Stimulated activated CD8-positive, alpha-beta memory T cell treated with anti-CD3 and anti-CD28 coated beads, Interleukin-7, amount 100 ng/mL, for 24 hours (primary cell): ENCODE data around the gene FHIT.
A peak's percentile ranks its signal among the peaks of the same experiment; 100 is the strongest.

Experiments
- DNase-seq: peaks from one replicate; pipeline ENCODE4 v3.0.0-alpha.2; 2020; ENCODE audit warnings: low read depth

Gene FHIT

DNA sequence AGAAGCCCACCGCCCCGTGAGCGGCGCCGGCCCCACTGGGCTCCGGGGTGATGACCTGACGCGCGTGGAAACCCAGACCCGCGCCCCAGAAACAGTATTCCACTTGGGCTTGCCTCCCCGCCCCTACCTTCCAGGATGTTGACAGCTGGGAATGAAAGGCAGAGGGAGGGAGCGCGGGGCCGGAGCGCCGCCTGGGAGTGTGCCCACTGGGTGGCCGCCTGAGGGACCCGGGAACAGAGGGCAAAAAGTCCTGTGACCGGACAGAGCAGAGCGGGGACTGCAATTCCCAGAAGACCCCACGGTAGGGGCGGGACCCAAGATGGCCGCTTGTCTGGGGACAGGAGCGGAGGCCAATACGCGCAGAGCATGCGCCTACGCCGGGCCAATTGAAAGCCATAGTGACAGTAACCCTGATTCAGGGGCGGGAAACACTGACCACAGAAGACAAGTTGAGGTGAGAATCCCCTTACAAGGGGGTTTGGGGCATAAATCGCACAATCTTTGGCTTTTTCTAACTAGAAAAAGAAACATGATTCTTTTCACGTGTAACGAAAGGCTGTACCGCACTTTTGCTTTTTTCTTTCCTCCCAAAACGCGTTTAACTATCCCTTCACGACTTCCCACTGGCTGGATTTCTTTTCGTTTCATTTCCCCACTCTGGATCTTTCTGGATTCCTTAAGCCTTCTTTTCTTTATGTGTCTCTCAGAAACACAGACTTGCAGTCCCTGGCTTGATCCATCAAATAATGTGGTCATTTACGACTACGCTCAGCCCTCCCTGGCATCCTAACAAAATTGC, at the start of gene FHIT:
FHIT (minus strand) TSS at position 279 of the 799 bp plus-strand sequence.
- peak; percentile 86 for DNase-seq

DNA sequence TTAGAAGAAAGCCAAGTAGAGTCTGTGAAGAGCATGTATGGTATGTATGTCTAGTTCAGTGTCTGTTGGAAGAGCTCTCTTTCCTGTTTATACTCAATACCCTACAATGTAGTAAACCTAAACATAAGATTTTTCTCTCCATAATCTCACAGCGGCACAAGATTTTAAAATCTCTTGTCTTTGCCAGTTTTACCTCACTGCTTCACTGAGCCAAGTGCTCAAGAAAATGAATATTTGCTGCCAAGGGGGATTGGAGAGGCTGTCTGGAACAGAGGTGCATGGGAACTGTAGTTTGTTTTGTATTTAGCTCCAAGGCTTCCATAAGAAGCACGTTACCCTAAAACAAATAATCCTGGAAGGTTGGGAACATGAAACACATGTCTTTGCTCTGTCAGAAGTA, 49.5 kb upstream of the FHIT start:
- DNase-seq: no peak

DNA sequence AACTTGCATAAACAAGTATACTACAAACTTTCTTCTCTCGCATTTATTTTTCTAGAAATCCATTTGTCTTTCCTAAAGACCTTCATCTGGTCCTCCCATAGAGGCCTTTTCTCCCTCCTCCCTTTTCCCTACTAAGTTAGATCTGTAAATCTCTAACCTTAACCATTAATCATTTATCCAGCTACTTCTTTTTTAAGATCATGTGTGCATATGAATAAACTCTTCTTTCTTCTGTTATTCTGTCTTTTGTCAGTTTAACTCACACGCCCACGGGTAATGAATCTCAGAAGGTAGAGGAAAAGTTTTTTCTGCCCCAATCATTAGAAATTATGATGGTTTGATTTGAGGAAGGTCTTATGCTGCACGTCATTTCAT, 48.7 kb upstream of the FHIT start:
- DNase-seq: no peak

DNA sequence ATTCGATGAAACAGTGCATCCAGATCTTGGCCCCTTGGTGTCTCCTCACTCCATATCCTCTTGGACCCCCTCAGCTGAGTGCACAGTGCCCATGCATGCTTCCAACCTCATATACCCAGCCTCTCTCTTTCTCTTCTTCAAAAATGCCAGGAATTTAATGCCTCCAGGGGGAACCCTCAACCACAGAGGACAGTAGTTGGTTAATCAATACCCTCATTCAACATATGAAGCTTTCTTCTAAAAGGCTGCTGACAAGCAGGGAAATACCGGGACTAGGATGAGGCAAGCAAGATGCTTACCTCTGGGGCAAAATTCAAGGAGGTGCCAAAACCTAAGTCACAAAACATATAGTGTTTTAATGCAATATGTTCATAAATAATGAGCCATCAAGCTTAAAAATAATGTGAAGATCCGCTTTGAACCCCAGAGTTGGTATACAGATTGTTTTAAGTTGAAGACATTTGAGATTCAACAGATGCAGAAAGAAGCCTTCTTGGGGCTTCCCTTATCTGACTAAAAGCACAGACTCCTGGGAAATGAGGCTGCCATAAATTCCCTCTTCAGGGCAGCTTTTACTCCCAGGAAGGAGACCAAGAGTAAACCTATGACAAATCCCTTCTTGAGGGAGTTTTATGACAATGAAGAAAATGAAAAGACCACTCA, 48.2 kb upstream of the FHIT start:
- no peak for DNase-seq

DNA sequence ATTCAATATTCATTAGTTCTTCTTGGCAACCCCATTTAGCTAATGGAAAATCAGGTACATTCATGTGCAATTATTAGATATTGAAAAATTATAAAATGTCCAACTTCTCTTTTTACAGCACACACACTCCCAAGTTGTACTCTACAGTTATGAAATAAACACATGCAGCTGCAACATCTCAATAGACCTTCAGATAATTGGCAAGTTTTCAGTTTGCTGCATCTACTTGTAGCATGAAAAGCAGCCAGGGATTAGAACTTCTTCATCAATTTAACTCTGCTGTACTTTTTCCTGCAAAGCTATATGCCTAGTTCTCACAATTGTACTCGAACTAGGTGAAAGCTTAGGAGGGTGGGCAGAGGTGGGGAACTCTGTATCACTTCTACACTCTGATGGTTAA, 46.6 kb upstream of the FHIT start:
- no peak for DNase-seq

DNA sequence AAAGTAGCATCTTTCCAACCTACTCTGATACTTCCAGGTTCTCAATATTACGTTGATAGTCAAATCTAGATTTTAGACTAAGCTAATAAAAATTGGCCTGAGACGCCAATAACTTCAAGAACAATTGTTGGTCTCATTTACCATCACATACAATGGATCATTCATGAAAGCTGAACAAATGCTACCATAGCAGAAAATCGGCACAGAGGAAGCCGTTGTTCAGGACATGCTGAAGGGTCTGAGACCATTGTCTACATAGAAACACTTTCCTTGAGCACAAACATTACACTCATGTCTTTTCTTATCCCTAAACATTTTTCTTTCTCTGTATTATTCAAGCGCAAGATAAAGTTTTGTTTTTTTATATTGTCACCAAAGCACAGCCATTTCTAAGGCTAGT, 37.2 kb upstream of the FHIT start:
- DNase-seq: no peak

DNA sequence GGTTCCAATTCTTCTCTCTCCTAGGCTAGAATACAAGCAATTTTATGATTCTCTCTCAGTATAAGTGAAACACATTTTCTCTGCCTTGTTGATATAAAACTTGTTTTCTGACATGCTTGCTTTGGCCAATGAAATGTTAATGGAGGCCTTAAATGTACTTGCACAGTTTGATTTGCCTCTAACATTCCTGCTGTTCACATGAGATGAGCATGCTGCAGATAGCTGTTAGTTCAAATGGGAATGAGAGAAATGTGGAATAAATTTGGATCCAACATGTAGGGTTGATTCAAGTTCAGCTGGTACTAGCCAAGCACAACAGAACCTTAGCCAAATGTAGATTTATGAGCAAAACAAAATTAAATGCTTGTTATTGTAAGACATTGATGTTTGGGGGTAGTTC, 32.6 kb upstream of the FHIT start:
- no peak for DNase-seq

DNA sequence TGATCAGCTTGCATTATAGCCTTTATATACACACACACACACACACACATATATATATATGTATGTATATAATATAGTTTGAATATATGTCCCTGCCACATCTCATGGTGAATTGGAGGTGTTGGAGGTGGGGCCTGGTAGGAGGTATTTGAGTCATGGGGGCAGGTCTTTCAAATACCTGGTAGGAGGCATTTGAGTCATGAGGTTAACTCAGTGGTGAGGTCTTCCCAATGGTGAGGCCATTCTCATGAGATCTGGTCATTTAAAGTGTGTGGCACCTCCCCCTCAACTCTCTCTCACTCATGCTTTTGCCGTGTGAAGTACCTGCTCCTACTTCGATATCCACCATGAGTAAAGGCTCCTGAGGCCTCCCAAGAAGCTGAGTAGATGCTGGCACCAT, 27.5 kb upstream of the FHIT start:
- no peak for DNase-seq

DNA sequence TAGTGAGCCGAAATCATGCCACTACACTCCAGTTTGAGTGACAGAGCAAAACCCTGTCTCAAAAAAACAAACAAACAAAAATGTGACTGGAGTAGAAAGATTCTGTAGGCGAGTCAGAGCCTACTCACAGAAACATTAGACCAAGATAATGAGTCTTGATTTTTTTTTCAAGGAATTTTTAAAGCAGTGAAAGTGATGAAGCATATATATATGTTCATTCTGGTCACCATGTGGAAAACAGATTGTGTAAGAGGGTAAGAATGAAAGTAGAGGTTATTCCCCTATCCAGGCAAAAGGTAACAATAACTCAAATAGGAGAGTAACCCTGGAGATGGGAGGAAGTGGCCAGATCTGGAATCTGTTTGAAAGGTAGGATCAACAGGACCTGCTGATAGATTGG, 26.2 kb upstream of the FHIT start:
- no peak for DNase-seq

DNA sequence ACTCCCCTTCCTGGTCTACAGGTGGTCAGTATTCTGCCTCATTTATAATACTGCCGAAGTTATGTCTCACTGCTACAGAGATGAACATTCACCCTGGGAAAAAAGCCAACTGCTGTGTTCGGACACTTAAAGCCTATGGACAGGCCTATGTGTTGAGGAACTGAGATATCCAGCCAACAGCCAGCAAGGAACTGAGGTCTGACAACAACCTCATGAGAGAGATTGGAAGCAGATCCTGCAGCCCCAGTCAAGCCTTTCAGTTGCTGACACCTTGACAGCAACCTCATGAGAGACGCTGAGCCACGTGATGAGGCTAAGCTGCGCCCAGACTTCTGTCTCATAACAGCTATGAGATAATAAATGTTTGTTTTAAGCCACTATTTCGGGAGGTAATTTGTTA, 18.2 kb upstream of the FHIT start:
- no peak for DNase-seq

DNA sequence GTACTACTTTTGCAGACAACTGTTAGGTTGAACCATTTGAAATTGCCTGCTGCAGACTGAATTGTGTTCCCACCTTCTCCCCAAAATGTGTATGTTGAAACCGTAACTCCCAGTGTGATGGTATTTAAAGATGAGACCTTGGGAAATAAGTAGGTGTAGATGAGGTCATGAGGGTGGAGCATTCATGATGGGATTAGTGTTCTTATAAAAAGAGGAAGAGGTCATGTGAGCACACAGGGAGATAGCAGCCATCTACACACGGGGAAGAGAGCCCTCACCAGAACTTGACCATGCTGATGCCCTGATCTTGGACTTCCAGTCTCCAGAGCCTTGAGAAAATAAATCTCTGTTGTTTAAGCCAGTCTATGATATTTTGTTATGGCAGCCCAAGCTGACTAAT, 17.4 kb upstream of the FHIT start:
- DNase-seq: no peak

DNA sequence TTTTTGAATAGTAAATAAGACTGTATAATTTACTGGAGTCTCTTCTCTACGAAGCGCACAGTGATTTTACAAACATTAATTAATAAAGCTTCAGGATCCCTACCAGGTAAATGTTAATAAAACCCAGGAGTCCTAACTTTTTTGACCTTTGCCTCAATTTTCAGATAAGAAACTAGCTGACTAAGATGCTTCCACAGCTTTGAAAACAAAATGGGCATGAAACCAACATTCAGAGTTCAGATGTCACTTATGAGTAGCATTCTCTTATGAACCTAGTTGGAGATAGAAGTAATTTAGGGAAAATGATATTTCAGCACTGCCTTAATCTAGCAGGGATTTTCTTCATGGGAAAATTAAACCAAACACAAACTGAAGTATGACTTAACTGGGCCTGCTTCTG, 13.0 kb upstream of the FHIT start:
- no peak for DNase-seq

DNA sequence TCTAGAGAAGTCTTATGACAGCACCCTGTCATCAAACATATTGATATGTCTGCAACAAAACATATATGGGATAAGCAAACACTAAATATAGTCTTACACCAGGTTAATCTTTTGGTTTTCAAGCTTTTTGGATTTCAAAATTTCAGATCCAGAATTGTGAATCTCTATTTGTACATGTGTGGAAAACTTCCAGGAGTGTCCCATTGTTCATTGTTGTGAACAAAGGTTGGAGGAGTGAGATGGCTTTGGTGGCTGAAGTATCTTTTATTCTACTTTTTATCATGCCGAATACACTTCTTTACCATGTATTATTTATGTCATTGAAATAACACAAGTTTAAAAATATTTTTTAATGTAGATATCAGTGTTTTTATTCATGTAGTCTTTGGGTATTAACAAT, 5.9 kb upstream of the FHIT start:
- DNase-seq: no peak

DNA sequence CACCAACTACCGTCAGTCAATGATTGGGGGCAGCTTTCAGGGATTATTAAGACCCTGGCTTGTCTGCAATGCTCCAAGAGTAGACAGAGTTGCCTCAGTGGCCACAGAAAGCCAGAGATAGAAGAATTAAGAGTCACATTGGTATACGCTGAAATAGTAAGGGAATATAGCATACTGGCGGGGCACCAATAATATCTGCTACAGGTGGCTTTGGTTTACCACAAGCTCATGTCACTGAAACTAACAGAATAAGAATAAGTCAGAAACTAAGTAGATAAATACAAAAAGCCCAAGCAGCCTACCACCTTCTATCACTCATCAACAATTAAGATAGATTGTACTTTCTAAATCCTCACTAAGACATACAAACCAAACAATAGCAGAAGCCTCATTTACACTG, 2.5 kb upstream of the FHIT start:
- DNase-seq: no peak

DNA sequence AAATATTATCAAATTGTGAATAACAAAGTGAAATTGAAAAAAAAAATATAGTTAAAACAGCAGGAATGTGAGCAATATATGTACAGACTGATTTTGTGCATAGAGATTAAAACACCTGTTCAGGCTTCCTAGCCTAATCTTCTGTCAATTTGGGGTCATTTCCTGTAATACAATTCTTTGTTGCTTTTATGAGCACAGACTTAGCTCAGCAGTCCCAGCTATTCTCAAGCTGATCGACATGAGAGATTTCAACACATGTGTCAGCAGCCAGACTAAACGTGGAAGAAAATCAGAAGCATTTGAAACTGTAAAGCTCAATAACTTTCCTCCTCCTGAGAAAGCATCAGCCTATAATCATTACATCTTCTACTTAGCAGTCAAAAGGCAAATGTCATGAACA, 1.6 kb upstream of the FHIT start:
- DNase-seq: no peak

DNA sequence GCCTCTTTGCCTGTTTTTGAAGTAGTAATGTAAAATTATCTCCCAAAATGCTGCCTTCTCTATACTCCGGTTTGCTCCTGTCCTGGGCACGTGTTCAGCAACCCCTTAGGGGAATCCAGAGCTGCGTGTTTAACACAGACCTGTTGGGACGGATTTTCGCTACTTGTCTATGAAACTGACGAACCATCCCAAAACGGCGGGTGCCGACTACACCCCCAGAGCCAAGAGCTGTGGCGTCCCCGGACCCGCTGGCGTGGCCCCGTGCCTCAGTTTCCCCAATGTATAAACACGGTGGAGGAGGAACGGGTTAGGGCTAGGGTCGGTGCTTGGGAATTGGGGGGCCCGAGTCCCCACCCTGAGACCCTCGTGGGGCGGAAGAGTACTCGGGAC, 473 bp downstream of the FHIT start:
- DNase-seq: no peak

DNA sequence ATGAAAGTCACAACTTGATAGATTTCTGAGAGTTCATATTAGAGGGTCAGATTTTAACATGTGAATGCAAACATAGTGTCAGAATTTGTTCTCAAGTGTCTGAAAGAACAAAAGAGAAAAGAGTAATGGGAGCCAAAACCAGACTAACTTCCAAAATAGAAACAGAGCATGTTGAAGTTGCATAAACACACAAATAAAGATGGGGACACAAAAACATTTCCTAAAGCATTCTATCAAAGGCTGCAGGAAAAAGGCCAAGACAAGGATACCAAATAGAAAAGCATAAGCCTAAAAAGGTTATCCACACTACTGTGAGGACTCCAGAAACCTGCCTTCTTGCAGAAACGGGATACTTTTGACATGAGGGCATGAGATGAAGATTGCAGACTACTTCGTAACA, 2.8 kb downstream of the FHIT start:
- DNase-seq: no peak

DNA sequence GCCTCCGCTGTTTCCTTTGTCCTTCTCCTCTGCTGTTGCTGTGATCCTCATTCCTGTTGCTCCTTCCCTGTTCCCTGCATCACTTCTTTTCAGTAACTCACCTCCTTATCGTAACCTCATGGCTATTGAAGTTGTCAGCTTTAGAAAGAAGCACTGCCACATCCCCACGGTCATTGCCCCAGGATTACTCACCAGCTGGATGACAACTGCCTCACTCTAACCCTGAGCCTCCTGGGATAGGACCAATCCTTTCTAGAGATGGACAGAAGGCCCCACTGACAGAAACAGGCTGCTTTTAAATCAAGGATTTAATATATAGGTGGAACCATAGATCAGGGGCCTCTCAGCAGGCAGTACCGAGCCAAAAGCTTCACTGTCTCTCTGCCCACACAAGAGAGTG, 4.1 kb downstream of the FHIT start:
- DNase-seq: no peak

DNA sequence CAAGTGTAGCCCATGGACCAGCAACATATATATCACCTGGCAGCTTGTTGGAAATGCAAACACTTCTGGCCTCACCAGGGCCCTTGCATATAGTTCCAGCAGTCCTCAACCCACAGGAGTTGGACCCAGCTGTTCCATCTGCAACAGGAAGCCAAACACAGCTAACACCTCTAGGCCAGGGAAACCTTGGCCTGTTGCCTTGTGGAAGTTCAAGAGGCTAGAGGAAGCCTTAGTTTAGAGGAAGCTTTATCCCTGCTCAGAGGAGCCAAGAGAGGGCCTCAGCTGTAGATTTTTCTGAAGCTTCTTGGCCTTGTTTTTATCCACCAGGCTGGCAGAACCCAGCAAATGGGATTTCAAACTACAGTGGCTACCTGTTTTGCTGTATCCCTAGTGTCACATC, 11.4 kb downstream of the FHIT start:
- DNase-seq: no peak

DNA sequence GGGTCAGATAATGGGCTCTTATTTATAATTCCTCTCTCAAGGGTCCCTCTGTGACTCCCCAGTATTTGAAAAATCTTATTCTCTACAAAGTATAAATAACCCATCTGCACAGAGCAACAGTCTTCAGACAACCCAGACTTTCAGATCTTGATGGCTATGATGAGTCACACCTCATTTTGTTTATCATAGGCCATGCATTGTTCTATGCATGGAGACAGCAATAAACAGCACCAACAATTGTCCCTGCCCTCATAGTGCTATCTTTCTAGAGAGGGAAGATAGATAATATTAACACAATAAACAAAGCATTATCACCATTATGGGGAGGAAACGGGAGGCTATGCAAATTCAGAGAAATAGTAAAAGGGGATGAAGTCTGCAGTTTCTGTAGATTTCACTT, 13.4 kb downstream of the FHIT start:
- DNase-seq: no peak

DNA sequence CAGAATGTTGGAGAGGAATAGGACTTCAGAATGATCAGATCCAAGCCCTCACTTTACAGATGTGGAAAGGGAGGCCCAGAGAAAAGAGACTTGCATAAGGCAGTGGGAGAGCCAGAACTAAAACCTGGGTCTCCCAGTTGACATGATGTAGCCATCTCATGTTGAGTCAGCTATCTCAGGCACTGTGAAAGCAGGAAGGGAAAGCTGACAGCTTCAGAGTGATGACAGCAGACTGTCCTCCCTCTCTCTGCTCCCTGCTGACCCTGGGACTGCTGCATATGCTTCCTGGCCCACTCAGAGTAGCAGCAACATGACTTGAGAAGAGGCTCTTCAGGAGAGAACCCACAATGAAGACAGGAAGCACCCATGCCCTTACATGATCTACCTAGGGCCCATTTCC, 14.7 kb downstream of the FHIT start:
- no peak for DNase-seq

DNA sequence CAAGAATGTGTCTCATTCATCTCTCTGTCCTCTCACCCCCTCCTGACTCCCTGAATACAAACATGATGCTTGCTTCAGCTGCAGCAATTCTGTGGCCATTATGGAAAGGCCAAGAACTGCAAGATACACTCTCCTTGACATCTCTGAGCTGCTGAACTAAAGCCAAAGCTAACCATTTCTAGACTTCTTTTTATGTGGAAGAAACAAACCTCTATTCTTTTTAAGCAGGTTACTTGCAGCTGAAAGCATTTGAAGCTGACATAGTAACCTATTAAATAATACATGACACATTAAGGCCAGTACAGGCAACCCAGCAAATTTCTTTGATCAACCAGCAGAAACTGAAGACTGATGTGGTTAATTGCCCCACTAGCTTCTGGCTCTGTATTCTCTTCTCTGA, 17.5 kb downstream of the FHIT start:
- no peak for DNase-seq

DNA sequence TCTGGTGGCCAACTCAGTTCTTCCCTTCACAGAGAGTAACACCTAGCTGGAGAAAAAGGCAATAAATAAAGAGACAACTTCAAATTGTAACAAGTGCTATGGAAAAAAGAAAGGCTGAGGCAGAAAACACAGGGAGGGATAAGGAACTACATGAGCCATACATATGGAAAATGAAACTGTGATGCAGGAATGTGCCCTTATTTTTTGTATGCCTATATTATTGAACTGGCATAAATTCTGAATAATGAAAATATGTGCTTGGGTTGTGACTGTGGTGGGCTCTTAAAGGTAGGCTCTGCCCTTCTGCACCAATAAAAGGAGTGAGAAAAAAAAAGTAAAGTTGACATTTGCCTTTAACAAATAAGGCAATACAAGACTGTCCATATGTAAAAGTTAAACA, 19.6 kb downstream of the FHIT start:
- no peak for DNase-seq

DNA sequence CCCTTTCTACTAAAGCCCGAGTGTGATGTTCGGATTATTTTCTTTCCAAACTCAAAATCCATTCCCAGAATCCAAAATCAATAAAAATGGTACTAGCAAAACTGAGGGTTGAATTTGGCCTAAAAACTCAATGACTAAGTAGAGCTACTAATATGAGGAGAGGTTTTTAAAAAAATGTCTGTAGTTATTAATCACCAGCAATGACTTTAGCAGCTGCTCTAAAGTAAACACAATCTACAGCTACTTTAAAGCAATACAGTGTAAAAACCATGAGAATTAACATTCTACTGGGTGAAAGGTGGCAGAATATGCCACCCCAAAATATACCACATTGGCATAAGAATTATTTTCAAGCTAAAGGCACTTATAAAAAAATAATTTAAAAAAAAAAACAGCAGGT, 23.5 kb downstream of the FHIT start:
- DNase-seq: no peak
